ENCODE results near the gene STMN3. TPM values are rescaled to one million over a fixed set of nuclear protein-coding genes. Genes with fewer than 3 reads are reported as not detected.

Gene STMN3
- total RNA-seq, 2 donors from 2014 or later, result 21.2 to 24.5 TPM

DNA sequence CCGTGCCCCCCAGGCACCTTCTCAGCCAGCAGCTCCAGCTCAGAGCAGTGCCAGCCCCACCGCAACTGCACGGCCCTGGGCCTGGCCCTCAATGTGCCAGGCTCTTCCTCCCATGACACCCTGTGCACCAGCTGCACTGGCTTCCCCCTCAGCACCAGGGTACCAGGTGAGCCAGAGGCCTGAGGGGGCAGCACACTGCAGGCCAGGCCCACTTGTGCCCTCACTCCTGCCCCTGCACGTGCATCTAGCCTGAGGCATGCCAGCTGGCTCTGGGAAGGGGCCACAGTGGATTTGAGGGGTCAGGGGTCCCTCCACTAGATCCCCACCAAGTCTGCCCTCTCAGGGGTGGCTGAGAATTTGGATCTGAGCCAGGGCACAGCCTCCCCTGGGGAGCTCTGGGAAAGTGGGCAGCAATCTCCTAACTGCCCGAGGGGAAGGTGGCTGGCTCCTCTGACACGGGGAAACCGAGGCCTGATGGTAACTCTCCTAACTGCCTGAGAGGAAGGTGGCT, 44.2 kb upstream of the STMN3 start:
- TF ChIP-seq POLR2AphosphoS5 (IDR thresholded peaks at IDR 0.05) (no peak), POLR2A (IDR thresholded peaks at IDR 0.05) (no peak)
- TF ChIP-seq, protein P1, sequence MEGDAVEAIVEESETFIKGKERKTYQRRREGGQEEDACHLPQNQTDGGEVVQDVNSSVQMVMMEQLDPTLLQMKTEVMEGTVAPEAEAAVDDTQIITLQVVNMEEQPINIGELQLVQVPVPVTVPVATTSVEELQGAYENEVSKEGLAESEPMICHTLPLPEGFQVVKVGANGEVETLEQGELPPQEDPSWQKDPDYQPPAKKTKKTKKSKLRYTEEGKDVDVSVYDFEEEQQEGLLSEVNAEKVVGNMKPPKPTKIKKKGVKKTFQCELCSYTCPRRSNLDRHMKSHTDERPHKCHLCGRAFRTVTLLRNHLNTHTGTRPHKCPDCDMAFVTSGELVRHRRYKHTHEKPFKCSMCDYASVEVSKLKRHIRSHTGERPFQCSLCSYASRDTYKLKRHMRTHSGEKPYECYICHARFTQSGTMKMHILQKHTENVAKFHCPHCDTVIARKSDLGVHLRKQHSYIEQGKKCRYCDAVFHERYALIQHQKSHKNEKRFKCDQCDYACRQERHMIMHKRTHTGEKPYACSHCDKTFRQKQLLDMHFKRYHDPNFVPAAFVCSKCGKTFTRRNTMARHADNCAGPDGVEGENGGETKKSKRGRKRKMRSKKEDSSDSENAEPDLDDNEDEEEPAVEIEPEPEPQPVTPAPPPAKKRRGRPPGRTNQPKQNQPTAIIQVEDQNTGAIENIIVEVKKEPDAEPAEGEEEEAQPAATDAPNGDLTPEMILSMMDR (IDR thresholded peaks at IDR 0.05), result no peak
- Histone ChIP-seq H3K27me3 (replicated peaks; ENCODE audit: insufficient read depth) (no peaks in the 10 kb centered on the region), H3K27ac (no peak overlapping the region), H3K4me3 (peak overlapping the region in 1 of 2 donors; percentile 23), H3K36me3 (no peaks in the 10 kb centered on the region), H3K4me1 (replicated peaks) (peaks cover 7% of the 10 kb centered on the region), H3K9me3 (no peaks in the 10 kb centered on the region)
- DNase-seq (ENCODE audit: low spot score), result no peak
- WGBS, result 47% methylated on average over 6 of the region's 7 CpGs
- intact Hi-C loops (cut with DNase I), result no loop called here

DNA sequence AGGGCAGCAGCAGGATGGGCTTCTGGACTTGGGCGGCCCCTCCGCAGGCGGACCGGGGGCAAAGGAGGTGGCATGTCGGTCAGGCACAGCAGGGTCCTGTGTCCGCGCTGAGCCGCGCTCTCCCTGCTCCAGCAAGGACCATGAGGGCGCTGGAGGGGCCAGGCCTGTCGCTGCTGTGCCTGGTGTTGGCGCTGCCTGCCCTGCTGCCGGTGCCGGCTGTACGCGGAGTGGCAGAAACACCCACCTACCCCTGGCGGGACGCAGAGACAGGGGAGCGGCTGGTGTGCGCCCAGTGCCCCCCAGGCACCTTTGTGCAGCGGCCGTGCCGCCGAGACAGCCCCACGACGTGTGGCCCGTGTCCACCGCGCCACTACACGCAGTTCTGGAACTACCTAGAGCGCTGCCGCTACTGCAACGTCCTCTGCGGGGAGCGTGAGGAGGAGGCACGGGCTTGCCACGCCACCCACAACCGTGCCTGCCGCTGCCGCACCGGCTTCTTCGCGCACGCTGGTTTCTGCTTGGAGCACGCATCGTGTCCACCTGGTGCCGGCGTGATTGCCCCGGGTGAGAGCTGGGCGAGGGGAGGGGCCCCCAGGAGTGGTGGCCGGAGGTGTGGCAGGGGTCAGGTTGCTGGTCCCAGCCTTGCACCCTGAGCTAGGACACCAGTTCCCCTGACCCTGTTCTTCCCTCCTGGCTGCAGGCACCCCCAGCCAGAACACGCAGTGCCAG, 43.6 kb upstream of the STMN3 start, which contains the start of gene TNFRSF6B:
Gene TNFRSF6B, plus strand, starts transcription at position 25 of the 729 bp plus-strand sequence. Its CDS starts 116 bp downstream, at position 141.
- H3K27ac ChIP-seq, result no peak within 1 kb of the TSS

DNA sequence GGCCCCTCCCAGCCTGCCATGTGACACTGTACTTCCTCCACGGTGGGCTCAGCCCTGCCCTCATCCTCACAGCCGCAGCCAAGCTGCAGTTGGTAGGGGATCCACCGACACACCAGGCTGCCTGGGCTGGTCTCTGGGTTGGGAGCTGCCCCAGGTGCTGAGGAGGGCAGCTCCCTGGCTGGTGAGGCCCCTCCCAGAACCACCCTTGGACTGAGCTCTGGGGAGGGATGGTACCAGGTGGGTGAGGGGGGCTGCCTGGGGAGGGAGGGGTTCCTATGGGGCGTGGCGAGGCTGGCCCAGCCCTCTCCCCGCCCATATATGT, 43.0 kb upstream of the STMN3 start:
- no peaks in the 10 kb centered on the region for H3K27me3 ChIP-seq (replicated peaks; ENCODE audit: insufficient read depth)
- 24% methylated on average over 6 of the region's 6 CpGs for WGBS
- H3K36me3 ChIP-seq, result no peaks in the 10 kb centered on the region
- H3K27ac ChIP-seq, result no peak overlapping the region
- peaks cover 7% of the 10 kb centered on the region for H3K4me1 ChIP-seq (replicated peaks)
- DNase-seq (ENCODE audit: low spot score), result no peak
- TF ChIP-seq POLR2AphosphoS5 (IDR thresholded peaks at IDR 0.05) (no peak), POLR2A (IDR thresholded peaks at IDR 0.05) (peak; percentile 5)
- intact Hi-C loops (cut with DNase I), result no loop called here
- peak overlapping the region; percentile 15 to 23 for H3K4me3 ChIP-seq
- no peaks in the 10 kb centered on the region for H3K9me3 ChIP-seq

More for the DNA sequence above, 43.6 kb upstream of the STMN3 start, which contains the start of gene TNFRSF6B:
- no peaks in the 10 kb centered on the region for H3K36me3 ChIP-seq
- TF ChIP-seq POLR2A (IDR thresholded peaks at IDR 0.05), result peak; percentile 3
- TF ChIP-seq POLR2AphosphoS5 (IDR thresholded peaks at IDR 0.05), result no peak
- intact Hi-C loops (cut with DNase I), result no loop called here
- H3K4me1 ChIP-seq (replicated peaks), result peaks cover 7% of the 10 kb centered on the region
- no peaks in the 10 kb centered on the region for H3K27me3 ChIP-seq (replicated peaks; ENCODE audit: insufficient read depth)
- H3K4me3 ChIP-seq, result peak within 1 kb of the TSS; percentile 15 to 23
- H3K9me3 ChIP-seq, result no peaks in the 10 kb centered on the region
- no peak for DNase-seq (ENCODE audit: low spot score)
- 10% methylated on average over 51 of the region's 52 CpGs for WGBS

DNA sequence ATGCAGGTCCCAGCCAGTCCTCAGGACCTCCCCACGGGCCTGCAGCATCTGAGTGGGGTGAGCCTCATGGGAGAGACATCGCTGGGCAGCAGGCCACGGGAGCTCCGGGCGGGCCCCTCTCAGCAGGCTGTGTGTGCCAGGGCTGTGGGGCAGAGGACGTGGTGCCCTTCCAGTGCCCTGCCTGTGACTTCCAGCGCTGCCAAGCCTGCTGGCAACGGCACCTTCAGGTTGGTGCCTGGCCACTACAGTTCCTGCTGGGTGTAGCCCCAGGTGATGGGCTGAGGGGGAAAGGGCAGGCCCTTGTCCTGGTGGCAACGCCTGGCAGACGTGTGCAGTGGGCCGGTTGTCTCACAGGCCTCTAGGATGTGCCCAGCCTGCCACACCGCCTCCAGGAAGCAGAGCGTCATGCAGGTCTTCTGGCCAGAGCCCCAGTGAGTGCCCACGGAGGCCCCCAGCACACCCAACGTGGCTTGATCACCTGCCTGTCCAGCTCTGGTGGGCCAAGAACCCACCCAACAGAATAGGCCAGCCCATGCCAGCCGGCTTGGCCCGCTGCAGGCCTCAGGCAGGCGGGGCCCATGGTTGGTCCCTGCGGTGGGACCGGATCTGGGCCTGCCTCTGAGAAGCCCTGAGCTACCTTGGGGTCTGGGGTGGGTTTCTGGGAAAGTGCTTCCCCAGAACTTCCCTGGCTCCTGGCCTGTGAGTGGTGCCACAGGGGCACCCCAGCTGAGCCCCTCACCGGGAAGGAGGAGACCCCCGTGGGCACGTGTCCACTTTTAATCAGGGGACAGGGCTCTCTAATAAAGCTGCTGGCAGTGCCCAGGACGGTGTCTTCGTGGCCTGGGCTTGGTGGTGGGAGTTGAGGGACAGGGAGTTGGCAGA, 42.4 kb upstream of the STMN3 start:
- no peak for DNase-seq (ENCODE audit: low spot score)
- intact Hi-C loops (cut with DNase I), result no loop called here
- H3K4me1 ChIP-seq (replicated peaks), result peaks cover 7% of the 10 kb centered on the region
- no peak overlapping the region for H3K4me3 ChIP-seq
- no peaks in the 10 kb centered on the region for H3K27me3 ChIP-seq (replicated peaks; ENCODE audit: insufficient read depth)
- no peak overlapping the region for H3K27ac ChIP-seq
- no peak for TF ChIP-seq POLR2A (IDR thresholded peaks at IDR 0.05)
- 43% methylated on average over 25 of the region's 25 CpGs for WGBS
- no peaks in the 10 kb centered on the region for H3K36me3 ChIP-seq
- H3K9me3 ChIP-seq, result no peaks in the 10 kb centered on the region

DNA sequence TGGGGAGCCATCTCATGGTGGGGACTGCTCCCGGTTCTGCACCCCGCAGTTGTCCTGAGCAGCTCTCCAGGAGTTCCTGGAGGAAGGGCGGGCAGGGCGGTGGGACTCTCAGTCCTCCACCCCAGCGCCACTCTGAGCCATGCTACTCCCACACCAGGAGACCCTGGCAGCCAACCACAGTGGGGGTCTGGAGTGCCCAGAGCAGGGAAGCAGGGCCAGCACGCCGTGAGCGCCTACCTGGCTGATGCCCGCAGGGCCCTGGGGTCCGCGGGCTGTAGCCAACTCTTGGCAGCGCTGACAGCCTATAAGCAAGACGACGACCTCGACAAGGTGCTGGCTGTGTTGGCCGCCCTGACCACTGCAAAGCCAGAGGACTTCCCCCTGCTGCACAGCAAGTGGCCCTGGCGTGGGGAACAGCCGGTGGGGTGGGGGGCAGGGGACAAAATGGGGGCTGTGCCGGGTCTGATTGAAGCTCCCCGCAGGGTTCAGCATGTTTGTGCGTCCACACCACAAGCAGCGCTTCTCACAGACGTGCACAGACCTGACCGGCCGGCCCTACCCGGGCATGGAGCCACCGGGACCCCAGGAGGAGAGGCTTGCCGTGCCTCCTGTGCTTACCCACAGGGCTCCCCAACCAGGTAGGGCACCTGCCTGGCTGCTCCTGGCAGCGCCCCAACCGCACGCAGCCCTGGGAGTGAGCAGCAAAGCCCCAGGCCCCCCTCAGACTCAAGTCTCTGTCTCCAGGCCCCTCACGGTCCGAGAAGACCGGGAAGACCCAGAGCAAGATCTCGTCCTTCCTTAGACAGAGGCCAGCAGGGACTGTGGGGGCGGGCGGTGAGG, 41.6 kb upstream of the STMN3 start:
- H3K36me3 ChIP-seq, result no peaks in the 10 kb centered on the region
- TF ChIP-seq, protein P1 (IDR thresholded peaks at IDR 0.05), result no peak
- no peak for TF ChIP-seq POLR2A (IDR thresholded peaks at IDR 0.05)
- TF ChIP-seq POLR2AphosphoS5 (IDR thresholded peaks at IDR 0.05), result no peak
- H3K9me3 ChIP-seq, result no peaks in the 10 kb centered on the region
- no peak for DNase-seq (ENCODE audit: low spot score)
- 49% methylated on average over 32 of the region's 37 CpGs for WGBS
- no peaks in the 10 kb centered on the region for H3K27me3 ChIP-seq (replicated peaks; ENCODE audit: insufficient read depth)
- H3K4me3 ChIP-seq, result no peak overlapping the region
- H3K4me1 ChIP-seq (replicated peaks), result peaks cover 7% of the 10 kb centered on the region
- H3K27ac ChIP-seq, result no peak overlapping the region
- intact Hi-C loops (cut with DNase I), result no loop called here
